HAP-1 (cell line): ENCODE results near the gene PRSS36.
"Not testable (repeated sequence)": the region's sequence is repeated elsewhere in the genome, so short reads cannot be mapped to it uniquely, and the experiment has no call there.

Experiments
- DNase-seq, 2 experiments: peaks; one replicate each; pipeline ENCODE4 v3.0.0-alpha.2; 2016 to 2020; ENCODE audit warnings: low spot score in 2 of 2
- H3K27me3 ChIP-seq: fragments of 250-450 bp; sonication (Bioruptor Pico); 2 replicates; pipeline ENCODE4 v1.5.1; 2020; ENCODE audit warnings: low read depth, mild to moderate bottlenecking, moderate library complexity
- H3K36me3 ChIP-seq: fragments of 250-450 bp; sonication (Bioruptor Pico); replicated peaks from 2 replicates; pipeline ENCODE4 v1.5.1; 2020; ENCODE audit warnings: mild to moderate bottlenecking
- H3K4me1 ChIP-seq: fragments of 250-450 bp; sonication (Bioruptor Pico); 2 replicates; pipeline ENCODE4 v1.5.1; 2020; ENCODE audit warnings: mild to moderate bottlenecking
- H3K4me3 ChIP-seq: fragments of 250-450 bp; sonication (Bioruptor Pico); 2 replicates; pipeline ENCODE4 v1.5.1; 2020; ENCODE audit warnings: mild to moderate bottlenecking, moderate library complexity
- H3K9me3 ChIP-seq: fragments of 250-450 bp; sonication (Bioruptor Pico); 2 replicates; pipeline ENCODE4 v1.5.1; 2020; ENCODE audit warnings: mild to moderate bottlenecking, moderate library complexity
- in situ Hi-C: fragments of 300-500 bp; cut with MboI; formaldehyde crosslinking; loops from 3 replicates; pipeline ENCODE4 v1.14.3; 2020; ENCODE audit warnings: low sequenced_read_pairs, inconsistent platforms, mixed read lengths

The PRSS36 gene

GRCh38 chr16:31149894-31150890, at the start of gene PRSS36:
TSS of gene PRSS36 (minus strand) at chr16:31150066. CDS start at chr16:31150035, 31 bp downstream.
- DNase-seq, result no peak
- H3K27me3 ChIP-seq, result no peaks in the 10 kb centered on the region
- H3K4me3 ChIP-seq, result no peak within 1 kb of the TSS
- H3K4me1 ChIP-seq, result no peaks in the 10 kb centered on the region
- H3K36me3 ChIP-seq, result no peaks in the 10 kb centered on the region
- in situ Hi-C loops, result no loop called here
- no peaks in the 10 kb centered on the region for H3K9me3 ChIP-seq

DNA sequence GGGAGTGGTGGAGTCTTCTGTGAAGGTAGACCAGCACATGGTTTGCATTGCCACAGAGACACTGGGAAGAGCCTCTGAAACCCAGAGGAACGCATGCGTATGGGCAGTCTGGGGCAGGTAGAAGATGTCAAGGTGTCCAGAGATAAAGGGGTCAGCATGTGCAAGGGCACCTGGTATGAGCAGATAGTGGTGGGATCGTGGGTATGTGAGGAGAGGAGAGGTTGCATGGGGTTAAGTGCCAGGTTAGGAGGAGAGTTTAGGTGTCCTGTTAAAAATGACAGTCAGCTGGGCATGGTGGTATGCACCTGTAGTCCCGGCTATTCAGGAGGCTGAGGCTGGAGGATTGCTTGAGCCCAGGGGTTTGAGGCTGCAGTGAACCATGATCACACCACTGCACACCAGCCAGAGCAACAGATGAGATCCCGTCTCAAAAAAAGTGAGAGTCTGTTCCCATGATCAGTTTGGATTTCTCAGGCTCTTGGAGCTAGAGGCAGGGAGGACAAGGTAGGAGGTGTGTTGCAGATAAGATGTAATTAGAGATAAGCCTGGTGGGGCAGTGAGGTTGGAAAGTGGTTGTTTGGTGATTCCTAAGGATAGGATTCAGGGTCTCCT, 49.7 kb upstream of the PRSS36 start:
- no peak overlapping the region for H3K4me3 ChIP-seq
- no peaks in the 10 kb centered on the region; the same call in 1 of the 2 replicates for H3K4me1 ChIP-seq
- no peaks in the 10 kb centered on the region for H3K9me3 ChIP-seq
- in situ Hi-C loops, result loop anchor here (25.0 kb wide), 1 partner anchor 663 kb away; the partner anchor contains the start of gene ZNF267
- DNase-seq, result no peak
- H3K36me3 ChIP-seq, result peaks cover 41% of the 10 kb centered on the region
- peaks cover 10% of the 10 kb centered on the region; the same call in 1 of the 2 replicates for H3K27me3 ChIP-seq

DNA sequence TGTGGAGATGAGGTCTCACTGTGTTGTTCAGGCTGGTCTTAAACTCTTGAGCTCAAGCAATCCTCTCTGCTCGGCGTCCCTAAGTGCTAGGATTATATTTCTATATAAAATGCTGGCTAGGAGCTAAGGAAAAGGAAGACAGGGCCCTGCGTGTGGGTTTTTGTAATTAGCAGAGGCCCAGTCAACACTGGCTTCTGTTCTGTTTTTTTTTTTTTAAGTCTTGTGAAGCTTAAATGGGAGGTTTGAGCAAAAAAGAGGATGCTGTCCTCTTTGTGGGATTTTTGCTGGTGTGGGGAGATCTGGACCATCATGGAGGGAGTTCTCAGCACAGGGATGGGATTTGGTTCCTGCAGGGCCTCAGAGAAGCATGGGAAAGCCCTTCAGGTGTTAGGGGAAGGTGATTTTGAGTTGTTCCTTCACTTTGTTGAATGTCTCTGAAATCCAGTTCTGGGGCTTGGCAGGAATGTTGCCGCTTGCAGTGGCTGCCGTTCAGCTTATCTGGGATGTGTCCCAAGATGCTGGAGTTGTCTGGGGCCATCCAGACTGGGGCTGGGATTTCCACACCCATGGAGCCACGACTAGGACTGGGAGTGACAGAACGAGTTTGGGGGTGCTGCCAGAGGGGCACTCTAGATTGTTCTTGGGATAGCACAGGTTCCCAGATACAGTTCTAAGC, 48.5 kb upstream of the PRSS36 start:
- in situ Hi-C loops, result no loop called here
- no peaks in the 10 kb centered on the region; the same call in 1 of the 2 replicates for H3K4me1 ChIP-seq
- peaks cover 10% of the 10 kb centered on the region; the same call in 1 of the 2 replicates for H3K27me3 ChIP-seq
- H3K4me3 ChIP-seq, result no peak overlapping the region
- DNase-seq, result no peak
- H3K9me3 ChIP-seq, result no peaks in the 10 kb centered on the region
- H3K36me3 ChIP-seq, result peaks cover 53% of the 10 kb centered on the region

GRCh38 chr16:31196324-31197088, 46.6 kb upstream of the PRSS36 start:
- no peak overlapping the region for H3K4me3 ChIP-seq
- in situ Hi-C loops, result no loop called here
- no peaks in the 10 kb centered on the region for H3K27me3 ChIP-seq
- H3K4me1 ChIP-seq, result no peaks in the 10 kb centered on the region
- no peak for DNase-seq
- peaks cover 71% of the 10 kb centered on the region for H3K36me3 ChIP-seq
- H3K9me3 ChIP-seq, result no peaks in the 10 kb centered on the region

GRCh38 chr16:31195861-31196260, 46.0 kb upstream of the PRSS36 start:
- H3K9me3 ChIP-seq, H3K27me3 ChIP-seq, DNase-seq, in situ Hi-C loops, H3K4me3 ChIP-seq, H3K4me1 ChIP-seq: not testable (repeated sequence)
- peaks cover 78% of the 10 kb centered on the region for H3K36me3 ChIP-seq

DNA sequence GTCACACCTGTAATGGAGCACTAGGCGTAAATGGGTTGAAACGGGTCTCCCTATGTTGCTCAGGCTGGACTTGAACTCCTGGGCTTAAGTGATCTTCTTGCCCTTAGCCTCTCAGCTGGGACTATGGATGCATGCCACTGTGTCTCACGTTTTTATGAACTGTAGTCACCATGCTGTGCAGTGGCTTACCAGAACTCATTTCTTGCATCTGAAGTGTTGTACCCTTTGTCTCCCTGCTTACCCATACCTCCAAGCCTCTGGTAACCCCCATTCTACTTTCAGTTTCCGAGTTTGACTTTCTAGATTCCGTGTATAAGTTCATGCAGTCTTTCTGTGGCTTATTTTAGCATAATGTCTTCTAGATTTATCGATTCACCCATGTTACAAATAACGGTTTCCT, 45.0 kb upstream of the PRSS36 start:
- no peak for DNase-seq
- Histone ChIP-seq H3K36me3 (peaks cover 86% of the 10 kb centered on the region), H3K27me3 (no peaks in the 10 kb centered on the region), H3K9me3 (no peaks in the 10 kb centered on the region), H3K4me3 (no peak overlapping the region), H3K4me1 (no peaks in the 10 kb centered on the region)
- in situ Hi-C loops, result no loop called here

DNA sequence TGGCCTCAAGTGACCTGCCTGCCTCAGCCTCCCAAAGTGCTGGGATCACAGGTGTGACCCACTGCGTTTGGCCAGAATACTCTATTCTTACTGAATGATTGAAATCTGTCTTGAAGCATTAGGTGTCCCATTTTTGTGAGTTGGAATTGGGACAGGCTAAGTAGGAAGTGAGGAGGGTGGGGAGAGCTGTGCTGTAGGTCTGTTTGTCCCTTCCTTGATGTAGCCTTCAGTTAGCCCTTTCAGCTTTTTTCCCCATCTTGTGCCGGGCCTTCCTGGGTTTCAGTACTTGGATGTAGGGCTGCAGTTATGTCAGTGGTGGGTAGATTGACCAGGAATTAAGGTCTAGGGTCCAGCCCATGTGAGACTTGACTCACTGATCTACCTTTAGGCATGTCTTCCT, 44.0 kb upstream of the PRSS36 start:
- H3K36me3 ChIP-seq, result peaks cover 86% of the 10 kb centered on the region
- no peak for DNase-seq
- in situ Hi-C loops, result no loop called here
- H3K9me3 ChIP-seq, result no peaks in the 10 kb centered on the region
- no peak overlapping the region for H3K4me3 ChIP-seq
- H3K4me1 ChIP-seq, result no peaks in the 10 kb centered on the region
- no peaks in the 10 kb centered on the region for H3K27me3 ChIP-seq

DNA sequence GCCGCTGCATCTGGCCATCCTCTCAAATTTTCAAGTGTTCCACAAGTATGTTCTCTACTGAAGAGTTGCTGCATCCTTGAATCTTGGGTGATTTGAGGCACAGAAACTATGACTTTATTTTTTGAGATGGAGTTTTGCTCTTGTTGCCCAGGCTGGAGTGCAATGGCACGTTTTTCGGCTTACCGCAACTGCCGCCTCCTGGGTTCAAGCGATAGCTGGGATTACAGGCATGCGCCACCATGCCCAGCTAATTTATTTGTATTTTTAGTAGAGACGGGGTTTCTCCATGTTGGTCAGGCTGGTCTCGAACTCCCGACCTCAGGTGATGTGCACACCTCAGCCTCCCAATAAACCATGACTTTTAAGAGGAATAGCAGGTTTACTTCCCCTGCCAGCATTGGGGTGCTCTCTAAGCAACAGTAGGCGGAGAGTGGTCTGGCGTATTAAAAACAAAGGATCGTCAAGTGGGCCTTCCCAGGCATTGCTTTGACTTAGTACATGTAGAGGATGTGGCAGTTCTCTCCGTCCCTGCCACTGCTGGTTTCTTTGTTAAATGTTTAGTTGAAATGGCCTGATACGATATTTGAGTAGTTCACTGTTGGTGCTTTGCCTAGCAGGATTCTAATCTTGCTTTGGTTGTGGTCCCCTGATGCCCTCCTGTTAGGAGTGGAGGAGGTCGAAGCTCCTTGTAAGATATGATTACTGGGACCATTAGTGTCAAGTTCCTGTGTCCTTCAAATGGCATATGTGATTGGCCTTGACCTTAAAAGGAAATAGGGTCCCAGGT, 43.2 kb upstream of the PRSS36 start:
- no peaks in the 10 kb centered on the region for H3K4me1 ChIP-seq
- in situ Hi-C loops, result no loop called here

DNA sequence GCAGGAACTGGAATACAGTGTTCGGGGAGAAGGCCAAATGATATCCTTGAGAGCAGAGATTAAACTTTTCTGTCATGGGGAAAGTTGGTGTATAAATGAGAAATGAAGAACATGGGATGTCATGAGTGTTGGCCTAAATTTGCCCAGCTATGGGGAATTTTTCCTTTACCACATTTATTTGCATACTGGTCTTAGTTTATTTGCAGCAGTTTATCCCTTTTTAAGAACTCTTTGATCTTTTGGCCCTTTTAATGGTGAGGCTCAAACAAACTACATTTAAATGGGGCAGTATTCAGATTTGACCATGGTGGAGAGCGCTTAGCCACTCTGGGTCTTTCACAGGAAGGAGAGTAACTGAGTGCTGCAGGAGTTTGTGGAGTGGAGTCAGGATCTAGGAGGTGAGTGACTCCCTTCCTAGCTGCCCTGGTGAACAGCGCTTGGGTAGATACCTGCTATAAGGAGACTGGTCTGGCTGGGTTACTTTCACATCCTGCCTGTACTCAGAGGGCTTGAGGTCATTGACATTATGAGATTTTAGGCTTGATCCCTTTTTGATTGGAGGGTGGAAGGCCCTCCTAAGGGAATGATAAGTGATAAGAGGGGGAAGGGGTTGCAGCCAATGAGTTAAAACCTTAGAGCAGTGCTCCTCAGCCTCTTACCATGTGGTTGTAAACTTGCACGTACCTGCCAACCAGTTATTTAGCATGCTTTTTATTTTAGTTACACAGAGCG, 42.0 kb upstream of the PRSS36 start:
- no peaks in the 10 kb centered on the region for H3K4me1 ChIP-seq
- no peak for DNase-seq
- no peak overlapping the region for H3K4me3 ChIP-seq
- in situ Hi-C loops, result no loop called here
- H3K27me3 ChIP-seq, result no peaks in the 10 kb centered on the region
- peaks cover 99% of the 10 kb centered on the region for H3K36me3 ChIP-seq
- H3K9me3 ChIP-seq, result no peaks in the 10 kb centered on the region

More for the DNA sequence above, 43.2 kb upstream of the PRSS36 start:
- Histone ChIP-seq H3K4me3 (no peak overlapping the region), H3K9me3 (no peaks in the 10 kb centered on the region), H3K36me3 (peaks cover 91% of the 10 kb centered on the region), H3K27me3 (no peaks in the 10 kb centered on the region)
- no peak for DNase-seq

- H3K4me3 ChIP-seq, result no peak overlapping the region
- no peaks in the 10 kb centered on the region for H3K9me3 ChIP-seq
- in situ Hi-C loops, result no loop called here
- no peaks in the 10 kb centered on the region for H3K4me1 ChIP-seq
- H3K27me3 ChIP-seq, result no peaks in the 10 kb centered on the region
- peaks cover 100% of the 10 kb centered on the region for H3K36me3 ChIP-seq
- DNase-seq, result no peak
Observed at GRCh38 chr16:31190818-31191444, 41.1 kb upstream of the PRSS36 start.

GRCh38 chr16:31190061-31190460, 40.2 kb upstream of the PRSS36 start:
- in situ Hi-C loops, result no loop called here
- Histone ChIP-seq H3K9me3 (no peaks in the 10 kb centered on the region), H3K4me3 (no peak overlapping the region), H3K4me1 (no peaks in the 10 kb centered on the region), H3K27me3 (no peaks in the 10 kb centered on the region), H3K36me3 (peaks cover 100% of the 10 kb centered on the region)
- no peak for DNase-seq

- Histone ChIP-seq H3K4me3 (no peak overlapping the region), H3K27me3 (no peaks in the 10 kb centered on the region), H3K4me1 (no peaks in the 10 kb centered on the region), H3K9me3 (no peaks in the 10 kb centered on the region), H3K36me3 (peaks cover 99% of the 10 kb centered on the region)
- DNase-seq, result peak in 1 of 2 experiments; percentile 1
- in situ Hi-C loops, result no loop called here
Observed at GRCh38 chr16:31189412-31189778, 39.5 kb upstream of the PRSS36 start.
